ENCODE measurements around the gene AAK1.

The AAK1 gene

GRCh38 chr2:69524799-69525198 is 118.7 kb downstream of the AAK1 start:
- DNase-seq, result no peak

- no peak for DNase-seq
Observed at GRCh38 chr2:69521747-69522146, 121.8 kb downstream of the AAK1 start.

GRCh38 chr2:69518841-69519240 is 124.7 kb downstream of the AAK1 start:
- no peak for DNase-seq

GRCh38 chr2:69517410-69517809 is 126.1 kb downstream of the AAK1 start:
- DNase-seq, result no peak

- DNase-seq, result no peak
Observed at GRCh38 chr2:69514819-69515218, 128.7 kb downstream of the AAK1 start.

- peak; percentile 38 for DNase-seq
Observed at GRCh38 chr2:69514406-69514805, 129.1 kb downstream of the AAK1 start.

GRCh38 chr2:69512446-69512845 is 131.1 kb downstream of the AAK1 start:
- no peak for DNase-seq

- no peak for DNase-seq
Observed at GRCh38 chr2:69510204-69510603, 133.3 kb downstream of the AAK1 start.

GRCh38 chr2:69509750-69510140 is 133.8 kb downstream of the AAK1 start:
- no peak for DNase-seq

GRCh38 chr2:69509011-69509749 is 134.4 kb downstream of the AAK1 start:
- no peak for DNase-seq

- DNase-seq, result no peak
Observed at GRCh38 chr2:69505710-69506109, 137.8 kb downstream of the AAK1 start.

- no peak for DNase-seq
Observed at GRCh38 chr2:69501301-69501700, 142.2 kb downstream of the AAK1 start.

- DNase-seq, result no peak
Observed at GRCh38 chr2:69499966-69500365, 143.6 kb downstream of the AAK1 start.

- DNase-seq, result no peak
Observed at GRCh38 chr2:69499242-69499641, 144.3 kb downstream of the AAK1 start.

GRCh38 chr2:69495861-69496260 is 147.7 kb downstream of the AAK1 start:
- DNase-seq, result no peak

GRCh38 chr2:69495008-69495407 is 148.5 kb downstream of the AAK1 start:
- DNase-seq, result no peak

GRCh38 chr2:69494126-69494525 is 149.4 kb downstream of the AAK1 start:
- no peak for DNase-seq

GRCh38 chr2:69493268-69493667 is 150.3 kb downstream of the AAK1 start:
- peak; percentile 6 for DNase-seq

GRCh38 chr2:69491864-69492263 is 151.7 kb downstream of the AAK1 start:
- DNase-seq, result no peak

GRCh38 chr2:69490486-69490885 is 153.1 kb downstream of the AAK1 start:
- DNase-seq, result no peak

GRCh38 chr2:69489793-69490192 is 153.7 kb downstream of the AAK1 start:
- no peak for DNase-seq

GRCh38 chr2:69483696-69484095 is 159.8 kb downstream of the AAK1 start:
- DNase-seq, result no peak

GRCh38 chr2:69483024-69483423 is 160.5 kb downstream of the AAK1 start:
- no peak for DNase-seq

- no peak for DNase-seq
Observed at GRCh38 chr2:69482471-69482870, 161.1 kb downstream of the AAK1 start.

- DNase-seq, result no peak
Observed at GRCh38 chr2:69481421-69481820, 162.1 kb downstream of the AAK1 start.
